H1 (cell line): ENCODE results near the gene STT3B. TPM values are rescaled to one million over a fixed set of nuclear protein-coding genes. Genes with fewer than 3 reads are reported as not detected.

Experiments used
- CTBP2 ChIP-seq: IDR thresholded peaks from 2 replicates; pipeline ENCODE4 v1.7.0; 2011; ENCODE audit warnings: borderline replicate concordance, mild to moderate bottlenecking, moderate library complexity, mixed read lengths, low read length; ENCODE audit not compliant: insufficient read depth, insufficient read length
- GTF2F1 ChIP-seq: IDR thresholded peaks from 2 replicates; pipeline ENCODE4 v1.6.1; 2012; ENCODE audit warnings: low read depth, low read length, improper control_type of control experiment, borderline replicate concordance
- MAX ChIP-seq: IDR thresholded peaks from 2 replicates; pipeline ENCODE4 v1.6.1; 2012; ENCODE audit warnings: inconsistent platforms
- SAP30 ChIP-seq: fragments of 300-600 bp; sonication (generic); IDR thresholded peaks from 2 replicates; pipeline ENCODE4 v1.7.1; 2012; ENCODE audit warnings: low read length, moderate library complexity, mild to moderate bottlenecking, inconsistent platforms; ENCODE audit not compliant: insufficient read depth, insufficient replicate concordance
- SIX5 ChIP-seq: IDR thresholded peaks from 2 replicates; pipeline ENCODE4 v1.6.1; 2011; ENCODE audit warnings: mild to moderate bottlenecking, low read depth, low read length
- TBP ChIP-seq: IDR thresholded peaks from 2 replicates; pipeline ENCODE4 v1.6.1; 2011; ENCODE audit warnings: low read depth, low read length, improper control_type of control experiment
- polyA plus RNA-seq, 7 experiments: library from polyadenylated mRNA; depleted of rRNA in 3 of 7; stranded (reverse) in 5 of 7; unstranded in 2 of 7; fragments of >200 nt in 5 of 7; fragments of 200-250 nt in 2 of 7; gene quantifications; 1 replicate in 5 of 7; 2 replicates in 1 of 7; 4 replicates in 1 of 7; pipeline versions ENCODE4 v1.2.1 to v1.2.3, GENCODE V29; 2011 to 2013; ENCODE audit warnings: missing spikeins in 2 of 7, mixed read lengths in 2 of 7
- total RNA-seq: library from RNA; stranded (reverse); fragmentation: NEBNext Ultra II Directional; extraction: Animal tissue kit (Norgen Biotek cat#: 25700); gene quantifications from 2 replicates; pipeline ENCODE4 v1.2.1, GENCODE V29; 2021
- TF ChIP-seq, protein P1 (sequence below): IDR thresholded peaks from 2 replicates; pipeline ENCODE4 v1.6.1; 2011; ENCODE audit warnings: low read depth, mild to moderate bottlenecking, low read length; ENCODE audit not compliant: insufficient read depth

Gene STT3B
- total and polyA plus RNA-seq, 2 of the 8 experiments (the other 6 are each of a cell fraction or from before 2014, with no cell fraction given): 43.5 to 134 TPM

- TF ChIP-seq, protein P1, sequence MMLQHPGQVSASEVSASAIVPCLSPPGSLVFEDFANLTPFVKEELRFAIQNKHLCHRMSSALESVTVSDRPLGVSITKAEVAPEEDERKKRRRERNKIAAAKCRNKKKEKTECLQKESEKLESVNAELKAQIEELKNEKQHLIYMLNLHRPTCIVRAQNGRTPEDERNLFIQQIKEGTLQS: no peak
- no peak for TF ChIP-seq MAX
- no peak for TF ChIP-seq CTBP2
- TF ChIP-seq GTF2F1: no peak
- no peak for TF ChIP-seq SIX5
- TF ChIP-seq SAP30: no peak
- no peak for TF ChIP-seq TBP
- TF ChIP-seq, all 59 proteins: peak for 0
Observed at GRCh38 chr3:31508452-31509146, 24.1 kb upstream of the STT3B start (continued).
